SK-N-SH (cell line): ENCODE data around the gene SCARB1. TPM values are rescaled to one million over a fixed set of nuclear protein-coding genes. Genes with fewer than 3 reads are reported as not detected.

Experiments
- CTCF ChIA-PET: fragments of 300-600, 350-600 bp; formaldehyde crosslinking; extraction: SDS; loops from one replicate; lab custom pipeline; 2021; lab: Yijun Ruan, JAX
- POLR2A ChIA-PET: fragments of 350-600 bp; sonication (Branson Sonifier 250); formaldehyde crosslinking; extraction: SDS; loops from one replicate; lab custom pipeline; 2020; ENCODE audit warnings: antibody characterized with exemption, inconsistent platforms; lab: Yijun Ruan, JAX
- DNase-seq: peaks from one replicate; pipeline ENCODE4 v3.0.0; 2012
- H2AFZ ChIP-seq: fragments of 200-600 bp; sonication (generic); 2 replicates; pipeline ENCODE4 v1.8.1; 2016; ENCODE audit warnings: antibody characterized with exemption, mild to moderate bottlenecking, low read depth
- H3F3A ChIP-seq: fragments of 200-600 bp; sonication (generic); replicated peaks from 2 replicates; pipeline ENCODE3; 2016; ENCODE audit warnings: antibody characterized with exemption, mild to moderate bottlenecking; ENCODE audit not compliant: insufficient read depth
- H3K27ac ChIP-seq, 2 experiments: fragments of 200-500 bp in 1 of 2; fragments of 200-600 bp in 1 of 2; sonication (Bioruptor generic) in 1 of 2; sonication (generic), shearing (Covaris generic) in 1 of 2; 2 replicates each; pipeline versions ENCODE4 v1.5.1 to v1.6.1; 2014 to 2016; ENCODE audit warnings: low read depth in 2 of 2, inconsistent platforms in 1 of 2, low read length in 1 of 2, mild to moderate bottlenecking in 1 of 2, mixed read lengths in 1 of 2
- H3K27me3 ChIP-seq: fragments of 200-600 bp; sonication (generic), shearing (Covaris generic); 2 replicates; pipeline ENCODE4 v1.6.1; 2016; ENCODE audit warnings: mixed run types; ENCODE audit not compliant: insufficient read depth
- H3K36me3 ChIP-seq, 2 experiments: fragments of 200-500 bp in 1 of 2; fragments of 200-600 bp in 1 of 2; sonication (Bioruptor generic) in 1 of 2; sonication (generic) in 1 of 2; replicated peaks in 1 of 2; 2 replicates each; pipeline versions ENCODE3 to v1.5.1; 2014 to 2016; ENCODE audit warnings: low read length in 1 of 2, mild to moderate bottlenecking in 1 of 2; ENCODE audit not compliant: insufficient read depth in 2 of 2, control insufficient read depth in 1 of 2
- H3K4me1 ChIP-seq, 2 experiments: fragments of 200-500 bp in 1 of 2; fragments of 200-600 bp in 1 of 2; sonication (Bioruptor generic) in 1 of 2; sonication (generic), shearing (Covaris generic) in 1 of 2; 2 replicates each; pipeline versions ENCODE4 v1.5.1 to v1.6.1; 2014 to 2016; ENCODE audit warnings: low read depth in 1 of 2, low read length in 1 of 2, mixed run types in 1 of 2; ENCODE audit not compliant: insufficient read depth in 2 of 2, control insufficient read depth in 1 of 2
- H3K4me2 ChIP-seq: fragments of 200-600 bp; sonication (generic), shearing (Covaris generic); 2 replicates; pipeline ENCODE4 v1.6.1; 2017; ENCODE audit warnings: mixed run types
- H3K4me3 ChIP-seq, 2 experiments: fragments of 200-500 bp in 1 of 2; fragments of 200-600 bp in 1 of 2; sonication (Bioruptor generic) in 1 of 2; sonication (generic), shearing (Covaris generic) in 1 of 2; 2 replicates each; pipeline versions ENCODE4 v1.5.1 to v1.8.1; 2014 to 2016; ENCODE audit warnings: low read depth in 2 of 2, inconsistent platforms in 1 of 2, low read length in 1 of 2, mild to moderate bottlenecking in 1 of 2, mixed read lengths in 1 of 2, moderate library complexity in 1 of 2
- H3K79me2 ChIP-seq: fragments of 200-600 bp; sonication (generic); 2 replicates; pipeline ENCODE4 v1.8.1; 2017; ENCODE audit warnings: mild to moderate bottlenecking; ENCODE audit not compliant: insufficient read depth
- H3K9ac ChIP-seq: fragments of 200-600 bp; sonication (generic); 2 replicates; pipeline ENCODE4 v1.6.1; 2017; ENCODE audit warnings: mixed run types
- H3K9me2 ChIP-seq: fragments of 200-600 bp; sonication (generic); 2 replicates; pipeline ENCODE4 v1.6.1; 2017; ENCODE audit warnings: mixed run types
- H3K9me3 ChIP-seq: fragments of 200-600 bp; sonication (generic); 2 replicates; pipeline ENCODE4 v1.6.1; 2017; ENCODE audit warnings: mixed run types, mild to moderate bottlenecking, moderate library complexity
- H4K20me1 ChIP-seq: fragments of 200-600 bp; sonication (generic); 2 replicates; pipeline ENCODE4 v1.6.1; 2017; ENCODE audit warnings: mild to moderate bottlenecking, mixed run types; ENCODE audit not compliant: insufficient read depth
- ELF1 ChIP-seq: IDR thresholded peaks from 2 replicates; pipeline ENCODE4 v1.4.0; 2012
- EP300 ChIP-seq, 2 experiments: IDR thresholded peaks; 2 replicates each; pipeline versions ENCODE4 v1.4.0 to v1.6.1; 2012; ENCODE audit warnings: borderline replicate concordance in 1 of 2, low read depth in 1 of 2, low read length in 1 of 2
- EZH2phosphoT487 ChIP-seq: fragments of 200-600 bp; sonication (generic); IDR thresholded peaks from 2 replicates; pipeline ENCODE4 v1.6.1; 2017; ENCODE audit warnings: low read depth, mixed run types, mild to moderate bottlenecking, antibody characterized with exemption, moderate library complexity, borderline replicate concordance
- JUND ChIP-seq: IDR thresholded peaks from 2 replicates; pipeline ENCODE4 v1.4.0; 2012
- MXI1 ChIP-seq: IDR thresholded peaks from 2 replicates; pipeline ENCODE4 v1.6.1; 2012; ENCODE audit warnings: mild to moderate bottlenecking, low read depth, low read length, improper control_type of control experiment
- NRF1 ChIP-seq: IDR thresholded peaks from 2 replicates; pipeline ENCODE4 v1.6.1; 2012; ENCODE audit warnings: low read depth, mild to moderate bottlenecking, low read length
- RCOR1 ChIP-seq: fragments of 150-350 bp; IDR thresholded peaks from 2 replicates; pipeline ENCODE4 v1.6.1; 2017; ENCODE audit warnings: antibody characterized with exemption, low read length
- TAF1 ChIP-seq: IDR thresholded peaks from 2 replicates; pipeline ENCODE4 v1.6.1; 2012; ENCODE audit warnings: low read depth, mild to moderate bottlenecking, low read length, moderate library complexity, borderline replicate concordance
- TEAD4 ChIP-seq: IDR thresholded peaks from 2 replicates; pipeline ENCODE4 v1.4.0; 2012; ENCODE audit warnings: mild to moderate bottlenecking, borderline replicate concordance; ENCODE audit not compliant: insufficient read depth
- ZBTB33 ChIP-seq: IDR thresholded peaks from 2 replicates; pipeline ENCODE4 v1.4.0; 2012; ENCODE audit warnings: low read depth, borderline replicate concordance
- WGBS: methylation state at CpG from one replicate; pipeline ENCODE4 v1.1.6; 2017; ENCODE audit warnings: low lambda C conversion rate; 5-methylcytosine and 5-hydroxymethylcytosine counted together
- polyA plus RNA-seq, 3 experiments: library from polyadenylated mRNA; depleted of rRNA; stranded (reverse); fragments of >200 nt; gene quantifications; 2 replicates each; pipeline ENCODE4 v1.2.3, GENCODE V29; 2012
- TF ChIP-seq, protein P1 (sequence below): IDR thresholded peaks from 2 replicates; pipeline ENCODE4; 2012
- TF ChIP-seq, protein P2 (sequence below): IDR thresholded peaks from 2 replicates; pipeline ENCODE4 v1.4.0; 2012; ENCODE audit warnings: low read depth
- TF ChIP-seq, protein P3 (sequence below): fragments of 200-600 bp; sonication (generic); IDR thresholded peaks from 2 replicates; pipeline ENCODE4 v1.6.1; 2017; ENCODE audit warnings: antibody characterized with exemption, mild to moderate bottlenecking, moderate library complexity

SCARB1 gene
- polyA plus RNA-seq, 1 of the 3 experiments (the other 2 are of a cell fraction) = 33.0 TPM

DNA sequence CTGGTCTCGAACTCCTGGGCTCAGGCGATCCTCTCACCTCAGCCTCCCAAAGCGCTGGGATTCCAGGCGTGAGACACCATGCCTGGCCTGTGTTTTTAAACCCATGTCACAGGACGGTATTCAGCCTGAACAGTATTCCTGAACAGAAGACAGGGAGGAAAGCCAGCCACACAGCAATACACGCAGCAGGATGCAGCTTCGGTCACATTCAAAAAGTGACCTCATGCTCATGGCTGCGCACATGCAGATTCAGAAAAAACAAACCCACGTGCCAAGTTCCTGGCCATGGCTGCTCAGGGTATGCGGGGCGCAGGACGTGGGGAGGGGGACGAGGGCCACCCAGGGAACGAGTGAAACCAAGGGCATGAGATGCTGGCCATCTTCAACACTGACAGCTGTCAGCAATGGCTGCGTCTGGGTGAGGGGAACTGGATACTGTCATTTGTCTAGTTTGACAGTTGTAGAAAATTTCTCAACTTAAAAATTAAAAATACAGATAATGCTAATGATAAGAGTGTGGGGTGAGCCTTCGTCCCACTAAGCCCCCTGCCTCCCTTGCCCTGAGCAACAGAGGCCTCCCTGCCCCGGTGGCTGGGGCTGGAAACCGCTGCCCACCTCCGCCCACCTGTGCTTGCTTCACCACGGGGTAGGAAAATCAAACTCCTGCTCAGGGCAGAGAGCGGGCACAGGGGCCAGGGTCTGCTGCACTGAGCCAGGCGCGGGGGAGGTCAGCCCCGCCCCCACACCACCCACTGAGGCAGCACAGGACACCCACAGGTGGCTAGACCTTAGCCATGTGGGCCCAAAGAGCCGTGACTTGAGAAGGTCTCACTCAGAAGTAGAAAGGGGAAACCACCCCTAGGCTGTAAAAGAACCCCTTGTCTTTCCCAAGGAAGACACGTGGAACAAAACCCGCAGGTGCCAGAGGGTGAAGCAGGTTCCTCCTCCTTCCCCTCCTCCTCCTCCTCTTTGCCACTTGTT lies 84.2 kb downstream of the SCARB1 start:
- no peak overlapping the region for H3K4me3 ChIP-seq
- no peaks in the 10 kb centered on the region for H3F3A ChIP-seq
- H3K4me2 ChIP-seq = no peak overlapping the region
- H3K4me1 ChIP-seq = peaks cover 0 to 9% of the 10 kb centered on the region in 2 experiments; a peak in 2 of 4 replicates
- H3K9me2 ChIP-seq = no peaks in the 10 kb centered on the region
- no peaks in the 10 kb centered on the region for H3K36me3 ChIP-seq
- no peaks in the 10 kb centered on the region for H4K20me1 ChIP-seq
- no peaks in the 10 kb centered on the region for H3K9me3 ChIP-seq
- POLR2A ChIA-PET = no interaction called here
- CTCF ChIA-PET = interaction anchor here (2.0 kb wide), 1 partner anchor 127 kb away, joined by 5 read pairs; no protein-coding TSS in a partner anchor
- TF ChIP-seq, protein P1, sequence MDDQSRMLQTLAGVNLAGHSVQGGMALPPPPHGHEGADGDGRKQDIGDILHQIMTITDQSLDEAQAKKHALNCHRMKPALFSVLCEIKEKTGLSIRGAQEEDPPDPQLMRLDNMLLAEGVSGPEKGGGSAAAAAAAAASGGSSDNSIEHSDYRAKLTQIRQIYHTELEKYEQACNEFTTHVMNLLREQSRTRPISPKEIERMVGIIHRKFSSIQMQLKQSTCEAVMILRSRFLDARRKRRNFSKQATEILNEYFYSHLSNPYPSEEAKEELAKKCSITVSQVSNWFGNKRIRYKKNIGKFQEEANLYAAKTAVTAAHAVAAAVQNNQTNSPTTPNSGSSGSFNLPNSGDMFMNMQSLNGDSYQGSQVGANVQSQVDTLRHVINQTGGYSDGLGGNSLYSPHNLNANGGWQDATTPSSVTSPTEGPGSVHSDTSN = no peak
- H3K79me2 ChIP-seq = no peaks in the 10 kb centered on the region
- no peak for DNase-seq
- H3K9ac ChIP-seq = no peak overlapping the region
- no peak overlapping the region for H2AFZ ChIP-seq
- no peaks in the 10 kb centered on the region for H3K27me3 ChIP-seq
- WGBS = 80% methylated on average over 26 of the region's 27 CpGs
- no peak overlapping the region for H3K27ac ChIP-seq

- ChIA-PET POLR2A (no interaction called here), CTCF (interaction anchor here (1.5 kb wide), 1 partner anchor 12 kb away, joined by 4 read pairs; no protein-coding TSS in a partner anchor)
- H3F3A ChIP-seq = no peaks in the 10 kb centered on the region
- no peak overlapping the region for H3K4me2 ChIP-seq
- H3K9ac ChIP-seq = no peak overlapping the region
- H3K79me2 ChIP-seq = no peaks in the 10 kb centered on the region
- H3K36me3 ChIP-seq = no peaks in the 10 kb centered on the region
- WGBS = 96% methylated on average over 10 of the region's 12 CpGs
- H4K20me1 ChIP-seq = no peaks in the 10 kb centered on the region
- no peak overlapping the region for H2AFZ ChIP-seq
- no peak overlapping the region for H3K27ac ChIP-seq
- H3K9me2 ChIP-seq = no peaks in the 10 kb centered on the region
- no peak for DNase-seq
- H3K4me3 ChIP-seq = no peak overlapping the region
- TF ChIP-seq NRF1 = no peak
- TF ChIP-seq RCOR1 = no peak
- TF ChIP-seq ZBTB33 = no peak
- TF ChIP-seq EZH2phosphoT487 = no peak
- TF ChIP-seq, protein P2, sequence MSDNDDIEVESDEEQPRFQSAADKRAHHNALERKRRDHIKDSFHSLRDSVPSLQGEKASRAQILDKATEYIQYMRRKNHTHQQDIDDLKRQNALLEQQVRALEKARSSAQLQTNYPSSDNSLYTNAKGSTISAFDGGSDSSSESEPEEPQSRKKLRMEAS = no peak
- TF ChIP-seq JUND = no peak
- no peak for TF ChIP-seq TAF1
- TF ChIP-seq, protein P3, sequence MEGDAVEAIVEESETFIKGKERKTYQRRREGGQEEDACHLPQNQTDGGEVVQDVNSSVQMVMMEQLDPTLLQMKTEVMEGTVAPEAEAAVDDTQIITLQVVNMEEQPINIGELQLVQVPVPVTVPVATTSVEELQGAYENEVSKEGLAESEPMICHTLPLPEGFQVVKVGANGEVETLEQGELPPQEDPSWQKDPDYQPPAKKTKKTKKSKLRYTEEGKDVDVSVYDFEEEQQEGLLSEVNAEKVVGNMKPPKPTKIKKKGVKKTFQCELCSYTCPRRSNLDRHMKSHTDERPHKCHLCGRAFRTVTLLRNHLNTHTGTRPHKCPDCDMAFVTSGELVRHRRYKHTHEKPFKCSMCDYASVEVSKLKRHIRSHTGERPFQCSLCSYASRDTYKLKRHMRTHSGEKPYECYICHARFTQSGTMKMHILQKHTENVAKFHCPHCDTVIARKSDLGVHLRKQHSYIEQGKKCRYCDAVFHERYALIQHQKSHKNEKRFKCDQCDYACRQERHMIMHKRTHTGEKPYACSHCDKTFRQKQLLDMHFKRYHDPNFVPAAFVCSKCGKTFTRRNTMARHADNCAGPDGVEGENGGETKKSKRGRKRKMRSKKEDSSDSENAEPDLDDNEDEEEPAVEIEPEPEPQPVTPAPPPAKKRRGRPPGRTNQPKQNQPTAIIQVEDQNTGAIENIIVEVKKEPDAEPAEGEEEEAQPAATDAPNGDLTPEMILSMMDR = no peak
- no peak for TF ChIP-seq ELF1
- TF ChIP-seq TEAD4 = no peak
- TF ChIP-seq EP300 (IDR thresholded peaks at IDR 0.05; ENCODE audit: borderline replicate concordance in 1 of 2, low read depth in 1 of 2, low read length in 1 of 2) = no peak
- TF ChIP-seq MXI1 = no peak
- no peaks in the 10 kb centered on the region for H3K27me3 ChIP-seq
- peaks cover 0 to 9% of the 10 kb centered on the region in 2 experiments; a peak in 2 of 4 replicates for H3K4me1 ChIP-seq
- no peaks in the 10 kb centered on the region for H3K9me3 ChIP-seq
These were observed 85.3 kb downstream of the SCARB1 start for GRCh38 chr12:124778411-124778810.
